ENCODE data around the gene ACIN1.

ACIN1 gene

DNA sequence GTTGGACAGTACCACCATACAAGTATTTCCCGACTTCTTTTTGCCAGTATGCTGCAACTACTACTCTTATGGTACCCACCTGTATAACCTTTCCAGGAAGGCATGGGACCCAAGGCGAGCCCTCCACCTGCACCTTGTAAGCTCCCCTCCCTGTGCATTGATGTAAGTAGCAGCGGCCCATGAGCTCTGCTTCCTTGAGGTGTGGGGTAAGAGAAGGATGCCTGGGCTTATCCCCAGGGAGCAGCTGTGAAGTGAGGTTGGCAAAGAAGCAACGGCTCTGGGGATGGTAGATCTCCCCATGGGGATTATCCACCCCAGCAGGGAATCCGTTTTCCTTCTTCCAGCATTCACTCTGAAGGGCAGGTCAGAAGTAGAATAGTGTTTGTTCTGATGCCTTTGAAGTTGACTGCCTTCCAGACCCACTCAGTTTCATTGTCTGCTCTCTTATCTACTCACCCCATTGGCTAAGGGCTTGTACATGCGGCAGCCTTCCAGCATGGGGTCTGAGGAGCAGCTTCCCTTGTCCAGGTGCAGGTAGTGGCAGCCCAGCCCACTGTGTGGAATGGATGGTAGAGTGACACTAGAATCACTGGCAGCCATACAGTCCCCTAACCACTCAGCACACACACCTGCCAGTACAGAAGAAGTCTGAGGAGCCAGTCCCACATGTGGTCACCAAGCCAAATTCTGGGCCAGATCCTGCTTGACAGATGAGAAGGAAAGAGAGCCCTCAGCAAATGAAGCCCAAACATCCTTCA lies 6.5 kb upstream of the ACIN1 start:
- no peak for DNase-seq (ENCODE audit: low read depth)
- TF ChIP-seq, protein P1, sequence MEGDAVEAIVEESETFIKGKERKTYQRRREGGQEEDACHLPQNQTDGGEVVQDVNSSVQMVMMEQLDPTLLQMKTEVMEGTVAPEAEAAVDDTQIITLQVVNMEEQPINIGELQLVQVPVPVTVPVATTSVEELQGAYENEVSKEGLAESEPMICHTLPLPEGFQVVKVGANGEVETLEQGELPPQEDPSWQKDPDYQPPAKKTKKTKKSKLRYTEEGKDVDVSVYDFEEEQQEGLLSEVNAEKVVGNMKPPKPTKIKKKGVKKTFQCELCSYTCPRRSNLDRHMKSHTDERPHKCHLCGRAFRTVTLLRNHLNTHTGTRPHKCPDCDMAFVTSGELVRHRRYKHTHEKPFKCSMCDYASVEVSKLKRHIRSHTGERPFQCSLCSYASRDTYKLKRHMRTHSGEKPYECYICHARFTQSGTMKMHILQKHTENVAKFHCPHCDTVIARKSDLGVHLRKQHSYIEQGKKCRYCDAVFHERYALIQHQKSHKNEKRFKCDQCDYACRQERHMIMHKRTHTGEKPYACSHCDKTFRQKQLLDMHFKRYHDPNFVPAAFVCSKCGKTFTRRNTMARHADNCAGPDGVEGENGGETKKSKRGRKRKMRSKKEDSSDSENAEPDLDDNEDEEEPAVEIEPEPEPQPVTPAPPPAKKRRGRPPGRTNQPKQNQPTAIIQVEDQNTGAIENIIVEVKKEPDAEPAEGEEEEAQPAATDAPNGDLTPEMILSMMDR (conservative IDR thresholded peaks at IDR 0.05; ENCODE audit: low read depth, low read length) = no peak
- H3K4me3 ChIP-seq (ENCODE audit: low read depth, low read length) = no peak overlapping the region

DNA sequence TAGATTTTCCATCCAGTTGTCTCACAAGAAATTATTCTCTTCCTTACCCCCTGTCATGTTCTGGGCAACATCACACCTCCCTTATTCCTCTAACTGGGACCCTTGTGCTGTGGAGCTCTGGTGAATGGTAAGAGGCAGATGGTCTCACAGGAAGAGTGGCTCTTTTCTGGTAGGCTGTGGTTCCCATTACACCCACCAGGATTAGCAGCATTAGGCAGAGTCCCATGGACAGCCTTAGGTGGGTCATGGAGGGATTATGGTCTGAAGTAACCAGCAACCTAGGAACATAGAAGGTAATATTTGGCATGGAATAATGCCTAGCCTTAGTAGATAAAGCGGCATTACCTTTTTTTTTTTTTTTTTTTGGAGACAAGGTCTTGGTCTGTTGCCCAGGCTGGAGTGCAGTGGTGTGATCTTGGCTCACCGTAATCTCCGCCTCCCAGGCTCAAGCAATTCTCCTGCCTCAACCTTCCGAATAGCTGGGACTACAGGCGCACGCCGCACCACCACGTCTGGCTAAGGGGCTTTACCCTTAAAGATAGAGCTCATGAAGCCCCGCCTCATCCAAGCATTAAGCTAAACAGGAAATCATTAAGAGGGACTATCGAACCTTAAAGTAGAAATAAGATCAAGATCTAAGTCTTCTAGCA lies 4.4 kb upstream of the ACIN1 start:
- H3K4me3 ChIP-seq (ENCODE audit: low read depth, low read length) = no peak overlapping the region
- TF ChIP-seq, protein P1 (conservative IDR thresholded peaks at IDR 0.05; ENCODE audit: low read depth, low read length) = peak; percentile 14
- no peak for DNase-seq (ENCODE audit: low read depth)

DNA sequence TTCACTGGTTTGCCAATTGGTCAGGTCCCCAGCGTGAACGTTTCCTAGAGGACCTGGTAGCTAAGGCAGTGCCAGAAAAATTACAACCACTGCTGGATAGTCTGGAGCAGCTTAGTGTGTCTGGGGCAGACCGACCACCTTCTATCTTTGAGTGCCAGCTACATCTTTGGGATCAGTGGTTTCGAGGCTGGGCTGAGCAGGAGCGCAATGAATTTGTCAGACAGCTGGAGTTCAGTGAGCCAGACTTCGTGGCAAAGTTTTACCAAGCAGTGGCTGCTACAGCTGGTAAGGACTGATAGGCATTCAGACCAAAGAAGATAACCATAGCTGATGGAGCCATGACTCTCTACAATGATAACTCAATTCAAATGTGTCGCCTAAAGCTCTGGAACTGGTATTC lies 2.9 kb upstream of the ACIN1 start:
- TF ChIP-seq, protein P1 (conservative IDR thresholded peaks at IDR 0.05; ENCODE audit: low read depth, low read length) = no peak
- no peak for DNase-seq (ENCODE audit: low read depth)
- no peak overlapping the region for H3K4me3 ChIP-seq (ENCODE audit: low read depth, low read length)

DNA sequence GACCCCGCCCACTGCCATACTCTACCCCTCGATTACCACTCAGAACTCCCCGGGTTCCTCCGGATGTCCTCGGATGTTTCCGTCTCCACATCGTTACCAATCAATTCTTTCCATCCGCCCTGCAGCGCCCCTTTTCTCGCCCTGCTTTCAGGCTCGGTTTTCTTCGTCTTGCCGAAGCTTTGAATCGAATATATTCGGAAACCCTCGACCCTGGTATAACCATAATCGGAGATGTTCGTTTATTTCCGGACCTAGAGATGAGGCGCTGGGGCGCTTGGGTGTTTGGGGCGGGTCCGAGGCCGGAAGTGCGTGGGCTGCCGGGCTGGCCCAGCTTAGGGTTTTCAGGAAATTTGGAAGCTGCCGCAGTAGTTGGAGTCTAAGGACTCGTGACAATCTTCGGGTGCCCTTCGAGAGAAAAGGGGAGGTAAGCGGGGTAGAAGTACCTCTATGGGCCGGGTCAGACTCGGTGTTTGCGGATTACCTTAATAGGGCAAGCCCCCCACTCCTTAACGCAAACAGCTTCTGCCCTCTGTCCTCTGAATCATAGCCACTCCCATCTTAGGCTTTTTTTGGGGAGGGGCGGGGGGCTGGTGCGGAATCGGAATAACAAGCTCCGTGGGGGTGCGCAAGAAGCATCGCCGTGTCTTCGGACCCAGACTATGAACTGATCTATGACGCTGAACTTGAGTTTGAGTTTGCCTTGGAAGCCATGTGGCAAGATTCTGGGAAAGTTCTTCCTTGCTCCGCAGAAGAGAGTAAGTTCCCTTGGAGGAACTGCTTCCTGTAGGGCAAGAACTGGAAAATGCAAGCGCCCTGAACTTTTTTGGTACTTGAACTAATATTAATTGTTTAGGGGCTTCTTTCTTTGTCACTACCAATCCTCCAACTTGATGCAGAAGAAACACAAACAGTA lies 516 bp upstream of the ACIN1 start, which contains the start of gene C14orf119:
Gene C14orf119 (plus strand): TSS at position 310 of the 913 bp plus-strand sequence. CDS start 2,154 bp downstream, outside the sequence.
- TF ChIP-seq, protein P1 (conservative IDR thresholded peaks at IDR 0.05; ENCODE audit: low read depth, low read length) = no peak

DNA sequence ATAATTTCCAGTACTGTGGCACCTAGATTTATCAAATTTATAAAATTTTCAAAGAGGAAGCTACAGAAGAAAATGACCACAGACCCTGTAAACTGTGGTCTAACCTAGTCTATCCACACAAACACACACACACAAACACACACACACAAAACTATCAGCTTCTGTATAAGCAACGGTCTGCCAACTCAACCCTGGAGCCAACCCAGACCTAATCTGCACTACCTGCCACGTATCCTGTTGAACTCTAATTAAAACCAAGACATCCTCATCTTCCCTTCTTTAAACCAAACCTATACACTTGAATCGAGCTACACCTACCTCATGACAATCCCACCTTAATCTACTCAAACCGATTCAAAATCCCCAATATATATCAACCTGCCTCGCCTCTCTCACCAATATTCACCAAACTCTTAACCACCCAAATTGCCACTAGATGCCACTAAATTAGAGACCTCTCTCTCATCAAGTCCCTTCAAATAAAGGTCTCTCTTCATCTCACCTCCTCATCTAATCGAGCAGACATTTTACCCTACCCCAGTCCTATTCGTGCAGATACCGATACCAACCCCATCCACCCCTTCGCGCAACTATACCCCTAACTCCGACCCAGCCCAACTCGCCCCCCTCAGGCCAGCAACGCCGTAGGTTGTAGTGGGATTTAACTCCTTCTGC lies 808 bp downstream of the ACIN1 start:
- peak overlapping the region; percentile 99 for H3K4me3 ChIP-seq (ENCODE audit: low read depth, low read length)
- TF ChIP-seq, protein P1 (conservative IDR thresholded peaks at IDR 0.05; ENCODE audit: low read depth, low read length) = peak; percentile 48
- DNase-seq (ENCODE audit: low read depth) = peak; percentile 24

More for the DNA sequence above, 516 bp upstream of the ACIN1 start, which contains the start of gene C14orf119:
- peak; percentile 100 for DNase-seq (ENCODE audit: low read depth)
- H3K4me3 ChIP-seq (ENCODE audit: low read depth, low read length) = peak within 1 kb of the TSS; percentile 99

DNA sequence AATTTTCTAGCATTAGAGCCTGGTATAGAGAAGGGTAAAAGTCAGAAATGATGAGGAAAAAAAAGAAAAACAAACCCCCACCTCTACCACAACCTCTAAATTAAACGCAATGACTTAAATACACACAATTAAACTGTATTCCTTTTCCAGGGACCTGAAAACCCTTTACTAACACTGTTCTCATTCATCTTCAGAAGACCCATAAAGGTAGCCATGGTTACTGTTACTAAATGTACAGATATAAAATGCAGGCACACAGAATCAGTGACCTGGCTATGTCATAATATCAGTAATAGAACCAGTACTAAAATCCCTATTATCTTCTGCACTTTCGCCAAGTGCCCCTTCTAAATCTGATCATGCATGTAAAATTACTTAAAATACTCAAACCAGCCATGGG lies 1.4 kb downstream of the ACIN1 start:
- TF ChIP-seq, protein P1 (conservative IDR thresholded peaks at IDR 0.05; ENCODE audit: low read depth, low read length) = no peak
- no peak for DNase-seq (ENCODE audit: low read depth)
- peak overlapping the region; percentile 99 for H3K4me3 ChIP-seq (ENCODE audit: low read depth, low read length)

Measured in choroid plexus epithelial cell (primary cell).